ENCODE measurements around the gene MRPL17. TPM values are rescaled to one million over a fixed set of nuclear protein-coding genes. Genes with fewer than 3 reads are reported as not detected.

Gene MRPL17
- 10 to 100 TPM; 30.8 to 97.8 TPM for total RNA-seq

- no peaks in the 10 kb centered on the region for H3K9me3 ChIP-seq
- peak; percentile 88 to 95 for TF ChIP-seq CTCF (IDR thresholded peaks at IDR 0.05)
- DNase-seq (ENCODE audit: low spot score), result peak; percentile 99
Measured at GRCh38 chr11:6682936-6683861, at the start of gene MRPL17. Gene MRPL17, minus strand, starts transcription at chr11:6683340. Its CDS starts 44 bp downstream, at chr11:6683296.

GRCh38 chr11:6727971-6728760, 45.0 kb upstream of the MRPL17 start:
- TF ChIP-seq CTCF (IDR thresholded peaks at IDR 0.05), result no peak
- Histone ChIP-seq H3K36me3 (no peaks in the 10 kb centered on the region), H3K27ac (peak overlapping the region in 1 of 2 donors; percentile 3), H3K27me3 (no peaks in the 10 kb centered on the region), H3K4me1 (no peaks in the 10 kb centered on the region), H3K9me3 (peaks cover 0 to 10% of the 10 kb centered on the region in 2 donors), H3K4me3 (no peak overlapping the region)
- no peak for DNase-seq (ENCODE audit: low spot score)

More at GRCh38 chr11:6682936-6683861, at the start of gene MRPL17:
- Histone ChIP-seq H3K4me1 (peaks cover 0 to 21% of the 10 kb centered on the region in 2 donors), H3K27ac (peak within 1 kb of the TSS; percentile 89 to 92), H3K4me3 (peak within 1 kb of the TSS; percentile 68 to 73), H3K36me3 (no peaks in the 10 kb centered on the region), H3K27me3 (no peaks in the 10 kb centered on the region)

DNA sequence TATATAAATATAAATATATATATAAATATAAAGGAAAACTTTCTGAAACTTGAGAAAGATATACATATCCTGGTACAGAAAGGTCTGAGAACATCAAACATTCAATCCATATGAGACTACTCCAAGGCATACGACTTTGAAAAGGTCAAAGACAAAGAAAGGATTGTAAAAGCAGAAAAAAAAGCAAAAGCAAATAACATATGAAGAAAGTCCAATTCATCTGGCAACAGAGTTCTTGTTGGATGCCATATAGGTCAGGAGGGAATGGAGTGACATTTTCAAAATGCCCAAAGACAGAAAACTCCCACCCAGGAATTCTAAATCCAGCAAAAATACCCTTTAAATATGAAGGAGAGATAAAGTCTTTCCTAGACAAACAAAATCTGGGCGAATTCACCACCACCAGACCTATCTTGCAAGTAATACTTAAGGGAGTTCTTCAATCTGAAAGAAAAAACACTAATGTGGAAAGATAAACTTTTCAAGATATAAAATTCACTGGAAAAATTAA, 42.3 kb upstream of the MRPL17 start:
- Histone ChIP-seq H3K36me3 (no peaks in the 10 kb centered on the region), H3K4me3 (no peak overlapping the region), H3K4me1 (no peaks in the 10 kb centered on the region), H3K9me3 (peaks cover 0 to 10% of the 10 kb centered on the region in 2 donors), H3K27me3 (no peaks in the 10 kb centered on the region), H3K27ac (no peak overlapping the region)
- no peak for DNase-seq (ENCODE audit: low spot score)
- no peak for TF ChIP-seq CTCF (IDR thresholded peaks at IDR 0.05)

DNA sequence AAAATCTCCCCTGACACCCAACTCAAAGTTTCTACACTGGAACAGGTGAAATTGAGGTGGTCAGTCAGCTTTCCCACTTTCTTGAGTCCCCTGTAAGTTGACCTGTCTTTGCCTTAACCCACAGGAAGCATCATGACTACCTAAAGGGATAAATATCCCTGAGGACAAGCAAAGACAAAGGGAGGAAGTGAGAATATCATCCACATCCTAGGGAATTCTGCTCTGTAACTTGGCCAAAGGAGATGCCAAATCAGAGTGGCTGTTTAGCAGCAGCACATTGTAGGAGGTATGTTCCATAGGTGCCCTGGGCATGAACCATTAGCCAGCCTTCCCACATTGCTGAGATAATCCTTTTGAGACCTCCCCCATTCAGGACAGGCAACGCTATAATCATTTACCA, 40.9 kb upstream of the MRPL17 start:
- H3K4me3 ChIP-seq, result no peak overlapping the region
- H3K27me3 ChIP-seq, result no peaks in the 10 kb centered on the region
- peaks cover 0 to 10% of the 10 kb centered on the region in 2 donors for H3K9me3 ChIP-seq
- H3K27ac ChIP-seq, result no peak overlapping the region
- no peak for TF ChIP-seq CTCF (IDR thresholded peaks at IDR 0.05)
- H3K4me1 ChIP-seq, result no peaks in the 10 kb centered on the region
- no peaks in the 10 kb centered on the region for H3K36me3 ChIP-seq
- no peak for DNase-seq (ENCODE audit: low spot score)

DNA sequence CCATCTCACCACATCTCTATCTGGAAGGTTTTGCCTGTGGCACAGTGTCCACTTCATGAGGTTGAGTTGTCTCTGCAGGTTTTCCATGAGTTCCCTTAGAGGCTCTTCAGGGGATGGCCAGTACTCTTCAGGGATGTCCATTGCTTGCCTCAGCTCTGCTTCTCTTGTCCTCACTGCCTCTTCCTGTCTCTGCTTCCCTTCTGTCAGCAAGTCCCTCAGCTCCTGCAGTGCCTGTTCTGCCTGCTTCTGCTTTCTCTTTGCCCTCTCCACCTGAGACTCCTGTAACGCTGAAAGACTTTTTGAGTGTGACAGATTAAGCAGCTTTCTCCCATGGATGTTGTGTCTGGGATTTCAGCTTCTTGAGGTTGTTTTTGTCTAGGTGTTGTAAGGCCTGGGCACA, 38.2 kb upstream of the MRPL17 start:
- DNase-seq (ENCODE audit: low spot score), result no peak
- H3K9me3 ChIP-seq, result peaks cover 0 to 1% of the 10 kb centered on the region in 2 donors
- H3K27ac ChIP-seq, result no peak overlapping the region
- H3K36me3 ChIP-seq, result no peaks in the 10 kb centered on the region
- H3K4me1 ChIP-seq, result no peaks in the 10 kb centered on the region
- no peak overlapping the region for H3K4me3 ChIP-seq
- H3K27me3 ChIP-seq, result no peaks in the 10 kb centered on the region
- no peak for TF ChIP-seq CTCF (IDR thresholded peaks at IDR 0.05)
